Peyer's patch (tissue), 4 donors: Measurements from ENCODE around the gene CYP26C1.

Experiments used
- POLR2A ChIP-seq, 2 donors: fragments of 450-650 bp; IDR thresholded peaks; one replicate each; pipeline ENCODE4 v1.5.1; 2017; ENCODE audit warnings: antibody characterized with exemption in 2 of 2, mild to moderate bottlenecking in 2 of 2, moderate library complexity in 2 of 2
- TF ChIP-seq, protein P1 (sequence below), 6 experiments: fragments of 450-650 bp in 4 of 6; fragments of 200-600 bp in 2 of 6; sonication (generic) in 1 of 6; IDR thresholded peaks; one replicate each; pipeline ENCODE4 v1.5.1; 2017 to 2019; ENCODE audit warnings: antibody characterized with exemption in 6 of 6, mild to moderate bottlenecking in 3 of 6, moderate library complexity in 1 of 6

DNA sequence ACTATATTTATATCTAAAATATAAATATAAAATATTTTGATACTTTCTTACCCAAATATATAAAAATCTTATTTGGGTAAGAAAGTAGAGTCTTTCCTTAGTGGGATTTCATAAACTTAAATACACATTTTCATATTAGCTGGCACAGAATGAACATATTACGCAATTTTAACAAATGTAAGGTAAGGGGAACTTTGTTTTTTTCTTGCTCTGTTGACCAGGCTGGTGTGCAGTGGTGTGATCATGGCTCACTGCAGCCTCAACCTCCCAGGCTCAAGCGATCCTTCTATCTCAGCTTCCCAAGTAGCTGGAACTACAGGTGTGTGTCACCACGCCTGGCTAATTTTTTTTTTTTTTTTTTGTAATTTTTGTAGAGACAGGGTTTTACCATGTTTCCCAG, 31.4 kb downstream of the CYP26C1 start:
- TF ChIP-seq, protein P1, sequence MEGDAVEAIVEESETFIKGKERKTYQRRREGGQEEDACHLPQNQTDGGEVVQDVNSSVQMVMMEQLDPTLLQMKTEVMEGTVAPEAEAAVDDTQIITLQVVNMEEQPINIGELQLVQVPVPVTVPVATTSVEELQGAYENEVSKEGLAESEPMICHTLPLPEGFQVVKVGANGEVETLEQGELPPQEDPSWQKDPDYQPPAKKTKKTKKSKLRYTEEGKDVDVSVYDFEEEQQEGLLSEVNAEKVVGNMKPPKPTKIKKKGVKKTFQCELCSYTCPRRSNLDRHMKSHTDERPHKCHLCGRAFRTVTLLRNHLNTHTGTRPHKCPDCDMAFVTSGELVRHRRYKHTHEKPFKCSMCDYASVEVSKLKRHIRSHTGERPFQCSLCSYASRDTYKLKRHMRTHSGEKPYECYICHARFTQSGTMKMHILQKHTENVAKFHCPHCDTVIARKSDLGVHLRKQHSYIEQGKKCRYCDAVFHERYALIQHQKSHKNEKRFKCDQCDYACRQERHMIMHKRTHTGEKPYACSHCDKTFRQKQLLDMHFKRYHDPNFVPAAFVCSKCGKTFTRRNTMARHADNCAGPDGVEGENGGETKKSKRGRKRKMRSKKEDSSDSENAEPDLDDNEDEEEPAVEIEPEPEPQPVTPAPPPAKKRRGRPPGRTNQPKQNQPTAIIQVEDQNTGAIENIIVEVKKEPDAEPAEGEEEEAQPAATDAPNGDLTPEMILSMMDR (IDR thresholded peaks at IDR 0.05): no peak
- TF ChIP-seq POLR2A (IDR thresholded peaks at IDR 0.05): no peak
